Fibroblast of skin of right biceps (primary cell): ENCODE measurements around the gene GPC5.
"Not testable (repeated sequence)": the region's sequence is repeated elsewhere in the genome, so short reads cannot be mapped to it uniquely, and the experiment has no call there.

Source experiments
- DNase-seq: peaks from one replicate; pipeline ENCODE4 v3.0.0-alpha.2; 2013

The GPC5 gene

DNA sequence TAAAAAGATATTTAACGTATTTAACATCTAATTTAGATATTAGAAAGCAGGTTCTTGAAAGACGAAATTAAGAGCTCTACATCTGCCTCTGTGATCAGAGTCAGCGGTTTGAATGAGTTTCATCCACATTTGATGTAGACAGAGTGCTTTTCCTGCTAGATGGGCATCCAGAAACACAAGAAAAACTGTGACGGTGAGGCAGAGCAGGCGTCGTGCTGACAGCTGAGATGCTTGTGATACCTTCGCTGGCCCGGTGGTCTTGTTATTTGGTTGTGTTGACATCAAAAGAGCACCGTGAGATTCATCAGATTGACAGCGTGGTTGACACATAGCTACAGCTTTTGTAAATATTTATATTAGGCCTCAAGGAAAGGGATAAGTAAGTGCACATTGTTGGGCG lies 399.1 kb downstream of the GPC5 start:
- DNase-seq, result no peak

DNA sequence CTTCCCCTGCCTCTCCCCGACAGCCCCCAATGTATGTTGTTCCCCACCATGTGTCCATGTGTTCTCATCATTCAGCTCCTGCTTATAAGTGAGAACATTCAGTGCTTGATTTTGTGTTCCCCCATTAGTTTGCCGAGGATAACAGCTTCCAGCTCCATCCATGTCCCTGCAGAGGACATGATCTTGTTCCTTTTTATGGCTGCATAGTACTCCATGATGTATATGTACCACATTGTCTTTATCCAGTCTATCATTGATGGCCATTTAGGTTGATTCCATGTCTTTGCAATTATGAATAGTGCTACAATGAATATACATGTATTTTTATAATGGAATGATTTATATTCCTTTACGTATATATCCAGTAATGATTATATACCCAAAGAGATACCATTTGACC lies 399.9 kb downstream of the GPC5 start:
- not testable (repeated sequence) for DNase-seq

DNA sequence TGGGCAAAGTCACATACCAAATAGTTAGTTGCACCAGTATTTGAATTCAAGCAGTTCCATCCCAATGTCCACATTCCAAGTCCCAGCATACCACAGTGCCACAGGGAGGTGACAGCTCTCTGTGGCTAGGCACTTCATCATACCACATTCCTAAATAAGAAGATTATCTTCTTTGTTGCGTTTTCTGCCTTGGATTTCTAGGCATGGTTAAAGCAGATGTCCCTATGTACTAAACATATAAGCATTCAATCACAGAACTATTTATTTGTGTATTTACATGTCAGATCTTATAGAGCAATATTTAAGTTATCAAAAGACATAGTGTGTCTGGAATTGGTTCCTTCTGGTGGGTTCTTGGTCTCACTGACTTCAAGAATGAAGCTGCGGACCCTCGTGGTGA lies 403.4 kb downstream of the GPC5 start:
- not testable (repeated sequence) for DNase-seq

DNA sequence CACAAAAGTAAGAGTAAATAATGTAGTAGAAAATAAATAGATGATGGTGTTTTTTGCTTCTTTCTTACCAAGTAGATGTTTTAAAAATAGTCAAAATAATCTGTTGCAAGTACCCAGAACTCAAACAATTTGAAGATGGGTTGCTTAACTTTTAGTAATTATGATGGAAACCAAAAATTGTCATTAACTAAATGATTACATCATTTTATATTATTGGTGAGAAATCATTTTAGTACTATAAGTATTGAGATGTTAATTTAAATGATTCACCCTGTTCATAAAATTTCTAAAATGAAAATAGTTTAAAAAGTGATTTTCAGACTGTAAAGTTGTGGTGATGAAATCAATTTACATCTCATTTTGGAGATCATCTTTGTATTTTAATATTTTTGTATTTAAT lies 404.5 kb downstream of the GPC5 start:
- no peak for DNase-seq

DNA sequence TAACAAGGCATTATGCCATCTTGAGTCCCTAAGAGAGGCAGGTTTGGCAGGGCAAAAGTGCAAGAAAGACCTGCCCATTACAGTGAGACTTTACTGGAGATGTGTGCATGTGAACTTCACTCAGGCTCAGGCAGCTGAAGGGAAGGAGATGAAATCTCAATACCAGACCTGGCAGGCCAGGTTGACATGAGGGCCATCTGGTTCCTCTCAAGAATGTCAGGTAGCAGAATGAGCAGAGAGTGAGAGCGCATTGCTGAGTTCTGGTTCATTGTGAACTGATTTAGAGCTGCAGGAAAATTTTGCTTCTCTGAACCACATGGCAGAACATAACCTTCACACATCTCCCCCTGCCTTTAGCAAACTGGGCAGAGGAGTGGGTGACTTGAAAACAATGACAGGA lies 406.3 kb downstream of the GPC5 start:
- DNase-seq, result no peak

DNA sequence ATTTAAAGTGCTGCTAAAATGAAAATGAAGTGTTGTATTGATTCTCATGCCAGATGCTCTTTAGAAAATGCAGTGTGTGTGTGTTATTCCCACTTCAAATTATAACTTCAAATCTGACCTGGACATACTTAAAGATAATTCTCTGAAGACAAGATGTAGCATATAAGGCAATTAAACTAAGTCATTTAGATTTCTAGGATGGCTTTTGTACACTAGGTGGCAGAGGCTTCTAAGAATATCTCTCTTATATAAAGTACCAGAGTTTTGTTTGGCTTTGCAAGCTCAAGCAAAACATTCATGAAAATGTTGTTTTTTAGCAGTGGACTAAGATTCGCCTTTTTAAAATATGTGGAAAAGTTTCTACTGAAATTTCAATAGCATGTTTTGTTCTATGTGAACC lies 407.2 kb downstream of the GPC5 start:
- DNase-seq, result no peak

DNA sequence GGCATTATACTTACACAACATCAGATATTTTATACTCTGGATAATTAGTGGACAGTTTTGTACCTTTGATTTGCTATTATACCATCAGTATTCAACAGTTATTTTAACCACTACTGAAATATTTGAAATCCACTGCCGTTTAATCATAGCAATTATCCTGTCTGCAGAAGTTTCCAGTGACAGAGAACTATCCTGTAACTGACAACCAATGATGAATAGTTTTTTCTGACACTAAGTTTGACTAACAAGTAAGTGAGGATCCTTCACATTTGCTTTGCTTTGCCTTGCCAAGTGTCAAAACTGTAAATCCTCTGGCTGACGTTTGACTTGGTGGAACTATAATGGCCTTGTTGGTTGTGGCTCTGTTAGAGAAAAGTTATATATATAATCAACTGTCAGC lies 410.7 kb downstream of the GPC5 start:
- no peak for DNase-seq

DNA sequence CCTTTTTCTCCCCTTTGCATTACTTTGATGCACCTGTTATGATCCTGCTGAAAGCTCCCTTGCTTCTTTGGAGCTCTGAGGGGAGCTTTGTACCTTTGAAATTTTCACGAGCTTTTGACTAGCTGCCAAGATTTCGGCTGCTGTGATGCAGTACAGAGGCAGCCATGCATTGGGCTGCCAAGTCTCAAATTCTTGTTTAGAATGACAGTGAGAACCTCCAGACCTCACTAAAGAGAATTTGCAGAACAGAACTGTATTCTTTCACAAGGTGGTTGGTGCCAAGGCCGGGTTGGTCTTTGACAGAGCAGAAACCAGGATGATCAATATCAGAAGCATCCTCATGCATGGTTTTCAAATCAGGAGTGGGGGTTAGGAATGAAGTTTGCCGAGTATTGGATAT lies 414.8 kb downstream of the GPC5 start:
- DNase-seq, result no peak

DNA sequence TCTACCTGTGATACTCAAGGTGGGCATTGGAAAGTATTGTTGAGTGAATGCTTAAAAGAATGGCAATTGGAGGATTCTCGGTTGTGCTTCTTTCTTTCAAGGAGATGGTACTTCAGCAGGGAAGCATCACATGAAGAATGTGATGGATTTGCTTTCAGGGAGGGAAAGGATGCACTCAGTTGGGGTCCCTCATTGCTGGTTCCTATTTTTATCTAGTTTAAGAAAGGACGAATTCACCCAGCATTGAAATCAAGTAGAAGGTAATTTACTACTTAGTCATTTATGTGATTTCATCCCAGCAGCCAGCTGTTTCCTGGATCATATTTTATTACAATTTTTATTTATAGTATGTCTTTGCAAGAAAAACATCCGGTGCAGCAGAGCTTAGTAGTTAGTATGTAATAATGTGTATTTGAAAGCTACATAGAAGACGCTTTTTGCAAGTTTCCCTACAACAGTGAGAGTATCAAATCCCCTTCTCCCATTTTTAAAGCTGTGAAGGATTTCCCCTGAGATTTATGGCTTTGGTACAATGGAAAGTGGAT lies 417.9 kb downstream of the GPC5 start:
- no peak for DNase-seq

DNA sequence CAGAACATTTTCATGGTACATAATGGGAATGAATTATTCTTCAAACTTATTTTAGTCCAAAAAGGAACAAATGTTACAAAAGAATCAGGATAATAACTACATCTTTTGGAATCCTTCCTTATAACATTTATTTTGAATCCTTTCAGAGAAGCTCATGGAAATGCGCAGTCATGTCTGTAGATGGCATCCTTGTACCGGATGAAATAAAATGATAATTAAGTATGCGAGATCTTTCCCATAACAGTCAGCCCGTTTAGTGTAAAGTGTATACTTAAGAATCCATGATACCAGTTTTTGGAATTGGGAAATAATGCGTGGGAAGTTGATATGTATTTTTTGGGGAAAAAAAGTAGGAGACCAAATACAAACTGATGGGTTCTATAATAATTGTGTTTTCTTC lies 418.8 kb downstream of the GPC5 start:
- DNase-seq, result no peak

DNA sequence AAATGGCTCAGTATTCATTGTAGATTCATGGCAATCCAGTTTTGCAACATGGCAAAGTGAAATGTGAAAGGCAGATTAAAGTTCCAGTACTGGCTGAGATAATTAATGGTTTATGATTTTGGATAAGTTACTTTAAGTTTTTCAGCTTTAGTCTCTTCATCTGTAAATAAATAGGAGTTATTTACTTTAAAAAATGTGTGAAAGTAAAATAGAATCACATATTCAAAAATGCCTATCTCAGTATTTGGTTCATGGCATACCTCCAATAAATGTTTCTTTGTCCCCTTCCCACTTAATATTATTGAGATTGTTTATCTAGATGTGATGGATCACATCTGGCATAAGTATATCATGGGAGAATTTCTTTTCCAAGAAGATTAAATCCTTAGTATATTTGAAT lies 426.0 kb downstream of the GPC5 start:
- no peak for DNase-seq

DNA sequence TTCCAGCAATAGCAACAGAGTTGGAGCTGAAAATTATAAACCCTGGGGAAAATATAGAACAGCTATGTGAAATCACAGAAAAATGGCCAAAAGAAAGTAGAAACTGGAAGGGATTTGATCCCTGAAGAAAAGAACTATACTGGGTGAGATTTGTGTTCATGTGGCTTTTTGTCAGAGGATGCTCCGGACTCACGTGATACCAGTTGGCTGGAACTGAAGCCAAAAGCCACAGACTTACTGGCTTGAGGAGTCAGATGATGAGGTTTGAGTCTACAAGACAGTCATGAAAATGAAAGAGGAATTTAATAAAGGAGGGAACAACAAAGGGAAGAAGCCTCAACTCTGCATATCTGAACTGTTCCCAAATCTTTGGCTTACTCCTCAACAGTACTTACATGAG lies 427.1 kb downstream of the GPC5 start:
- DNase-seq, result no peak

DNA sequence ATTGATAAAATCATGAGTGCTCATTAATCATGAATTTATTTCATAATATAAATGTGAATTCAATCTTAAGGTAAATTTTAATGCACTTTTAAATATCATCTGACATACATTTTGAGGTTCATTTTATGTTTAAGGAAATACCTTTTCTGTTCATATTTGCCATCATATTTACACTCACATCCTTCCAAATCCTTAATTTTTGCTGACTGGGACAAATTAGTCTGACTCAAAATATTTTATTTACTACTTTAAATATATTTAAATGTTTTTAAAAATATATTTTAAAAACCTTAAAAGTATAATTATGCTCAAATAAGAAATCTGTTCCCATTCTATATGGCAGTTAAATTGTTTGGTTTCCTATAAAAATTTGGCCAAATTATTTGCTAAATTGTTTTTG lies 438.1 kb downstream of the GPC5 start:
- DNase-seq, result no peak

DNA sequence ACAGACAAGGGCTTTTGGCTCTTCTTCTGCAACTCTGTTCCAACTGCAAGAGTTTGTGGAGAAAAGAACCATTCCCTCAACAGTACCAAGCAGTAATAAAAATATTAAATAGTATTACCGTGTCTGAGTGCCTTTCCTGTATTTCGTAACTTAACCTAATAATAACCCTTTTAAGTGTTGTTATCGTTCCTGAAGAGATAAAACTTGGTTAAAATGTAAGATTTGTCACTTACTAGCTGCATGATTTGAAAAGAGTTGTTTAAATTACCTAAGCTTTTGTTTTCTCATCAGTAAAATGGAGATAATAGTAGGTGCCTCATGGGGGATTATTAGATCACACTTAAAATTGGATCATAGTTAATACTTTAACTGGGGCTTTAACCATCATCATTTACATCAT lies 447.2 kb downstream of the GPC5 start:
- DNase-seq, result no peak

DNA sequence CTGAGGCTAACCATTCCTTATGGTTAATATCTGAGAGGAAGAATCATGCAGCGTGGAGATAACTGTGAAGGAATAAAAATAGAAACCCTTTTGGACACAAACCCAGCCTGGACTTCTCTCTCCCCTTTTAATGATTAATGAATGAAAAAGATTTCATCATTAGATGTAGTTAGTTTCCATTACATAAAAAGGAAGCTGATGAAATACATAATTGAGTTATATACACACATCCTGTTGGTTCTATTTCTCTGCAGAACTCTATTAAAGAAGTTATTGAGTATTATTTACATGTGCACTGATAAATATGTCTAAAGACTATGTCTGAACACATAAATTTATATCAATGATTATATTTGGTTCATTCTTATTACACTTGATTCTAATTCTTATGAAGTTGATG lies 465.3 kb downstream of the GPC5 start:
- no peak for DNase-seq

DNA sequence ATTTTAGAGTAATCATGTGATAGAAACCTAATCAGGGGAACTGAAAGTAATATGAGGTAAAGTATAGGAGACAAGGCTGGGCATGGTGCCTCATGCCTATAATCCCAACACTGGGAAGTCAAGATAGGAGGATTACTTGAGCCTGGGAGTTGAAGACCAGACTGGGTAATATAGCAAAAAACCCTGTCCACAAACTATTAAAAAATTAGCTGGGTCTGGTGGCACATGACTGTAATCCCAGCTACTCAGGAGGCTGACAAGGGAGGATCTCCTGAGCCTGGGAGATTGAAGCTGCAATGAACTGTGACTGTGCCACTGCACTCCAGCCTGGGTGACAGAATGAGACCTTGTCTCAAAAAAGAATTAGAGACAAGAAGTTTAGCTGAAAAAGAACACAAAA lies 469.9 kb downstream of the GPC5 start:
- no peak for DNase-seq

DNA sequence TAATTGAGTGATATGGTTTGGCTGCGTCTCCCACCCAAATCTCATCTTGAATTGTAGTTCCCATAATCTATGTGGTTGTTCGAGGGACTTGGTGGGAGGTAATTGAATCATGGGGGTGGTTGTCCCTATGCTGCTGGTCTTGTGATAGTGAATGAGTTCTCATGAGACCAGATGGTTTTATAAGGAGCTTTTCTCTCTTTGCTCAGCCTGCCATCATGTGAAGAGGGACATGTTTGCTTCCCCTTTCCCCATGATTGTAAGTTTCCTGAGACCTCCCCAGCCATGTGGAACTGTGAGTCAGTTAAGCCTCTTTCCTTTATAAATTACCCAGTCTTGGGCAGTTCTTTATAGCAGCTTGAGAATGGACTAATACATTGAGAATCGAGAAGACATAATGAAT lies 480.1 kb downstream of the GPC5 start:
- no peak for DNase-seq

DNA sequence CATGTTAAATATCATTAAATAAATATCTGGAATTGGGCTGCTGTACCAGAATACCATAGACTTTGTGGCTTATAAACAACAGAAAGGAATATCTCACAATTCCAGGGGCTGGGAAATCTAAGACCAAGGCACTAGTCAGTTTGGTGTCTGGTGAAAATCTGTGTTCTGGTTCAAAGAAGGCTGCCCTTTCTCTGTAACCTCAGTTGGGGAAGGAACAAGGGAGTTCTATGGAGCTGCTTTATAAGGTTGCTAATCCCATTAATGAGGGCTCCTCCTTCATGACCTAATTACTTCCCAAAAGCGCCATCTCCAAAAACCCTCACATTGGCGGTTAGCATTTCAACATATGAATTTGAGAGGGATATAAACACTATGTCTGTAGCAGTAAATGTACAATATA lies 480.9 kb downstream of the GPC5 start:
- no peak for DNase-seq

DNA sequence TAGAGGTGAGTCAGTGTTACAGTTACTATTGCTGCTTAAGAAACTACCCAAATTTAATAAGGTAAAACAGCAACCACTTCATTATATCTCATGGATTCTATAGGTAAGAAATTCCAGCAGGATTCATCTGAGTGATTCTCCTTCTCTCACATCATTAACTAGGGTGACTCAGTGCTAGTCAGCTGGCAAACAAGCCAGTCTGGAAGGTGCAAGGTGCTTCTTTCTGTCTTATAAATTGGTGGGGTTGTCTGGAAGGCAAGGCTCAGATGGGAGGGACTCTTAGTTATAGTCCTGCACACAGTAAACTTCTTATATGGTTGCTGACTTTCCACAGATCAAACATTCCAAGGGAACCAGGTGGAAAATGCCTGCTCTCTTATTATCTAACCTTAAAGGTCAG lies 484.5 kb downstream of the GPC5 start:
- DNase-seq, result no peak

DNA sequence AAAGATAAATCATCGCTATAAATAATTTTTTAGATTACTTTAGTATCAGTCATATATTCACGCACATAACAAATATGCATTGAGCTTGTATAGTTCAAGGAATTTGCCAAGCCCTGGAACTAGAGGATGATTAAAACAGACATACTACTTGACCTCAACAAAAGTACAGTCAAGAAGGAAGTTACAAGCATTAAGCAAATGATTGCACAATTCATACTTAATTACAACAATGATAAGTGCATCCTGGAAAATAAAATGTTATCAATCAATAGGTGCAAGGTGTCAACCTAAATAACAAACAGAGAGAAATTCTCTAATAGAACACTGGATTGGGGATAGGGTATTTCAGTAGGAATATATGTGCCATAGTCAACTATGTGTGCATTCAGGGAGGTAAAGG lies 491.2 kb downstream of the GPC5 start:
- peak; percentile 28 for DNase-seq

DNA sequence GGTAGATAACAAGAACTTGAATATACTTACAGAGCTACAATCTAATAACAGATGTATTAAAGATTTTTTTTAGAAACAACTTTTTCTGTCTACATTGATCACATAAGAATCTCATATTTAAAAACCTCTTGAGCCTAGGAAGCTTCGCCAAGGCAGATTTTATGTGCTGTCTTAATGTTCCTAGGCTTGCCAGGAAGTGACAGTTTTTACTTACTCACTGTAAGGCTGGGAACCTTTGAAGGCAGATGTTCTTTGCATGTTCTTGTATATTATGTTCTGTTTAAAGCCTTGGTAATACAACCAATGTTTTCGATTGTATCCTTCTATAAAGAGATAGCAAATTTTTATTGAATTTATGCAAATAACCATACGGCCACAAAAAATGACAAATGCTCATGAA lies 492.7 kb downstream of the GPC5 start:
- DNase-seq, result no peak

DNA sequence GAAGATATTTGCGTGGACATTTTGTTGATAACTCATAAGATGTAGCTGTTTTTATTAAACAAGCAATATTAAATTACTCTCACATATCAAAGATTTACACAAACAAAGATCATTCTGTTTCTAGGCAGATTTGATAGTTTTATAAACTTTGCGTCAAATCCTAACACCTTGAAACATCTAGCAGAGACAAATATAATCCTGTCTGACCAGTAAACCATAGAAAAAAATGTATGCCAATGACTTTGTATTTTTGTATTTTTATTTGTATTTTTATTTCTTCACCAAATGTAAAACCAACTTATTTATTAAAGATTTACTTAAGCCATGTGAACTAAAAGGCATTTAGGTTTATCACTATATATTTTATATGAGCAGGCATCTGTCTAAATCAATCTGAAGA lies 494.6 kb downstream of the GPC5 start:
- DNase-seq, result no peak

DNA sequence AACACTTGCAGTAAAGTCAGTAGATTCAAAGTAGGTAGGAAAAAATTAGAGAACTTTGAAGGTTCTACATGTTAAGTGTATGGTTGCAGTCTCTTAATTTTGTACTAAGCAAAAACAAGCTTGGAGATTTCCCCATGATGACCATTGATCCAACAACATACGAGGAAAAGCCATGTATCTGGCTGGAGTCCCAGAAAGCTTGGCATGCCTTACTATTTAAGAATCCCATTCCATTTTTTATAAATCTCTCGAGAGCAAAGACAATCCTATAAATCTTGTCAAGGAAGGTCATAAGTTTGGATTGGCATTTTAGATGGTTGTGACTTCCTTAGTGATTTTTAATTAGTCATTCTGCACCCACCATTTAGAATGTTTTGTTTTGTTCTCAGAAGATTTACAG lies 495.9 kb downstream of the GPC5 start:
- peak; percentile 20 for DNase-seq

DNA sequence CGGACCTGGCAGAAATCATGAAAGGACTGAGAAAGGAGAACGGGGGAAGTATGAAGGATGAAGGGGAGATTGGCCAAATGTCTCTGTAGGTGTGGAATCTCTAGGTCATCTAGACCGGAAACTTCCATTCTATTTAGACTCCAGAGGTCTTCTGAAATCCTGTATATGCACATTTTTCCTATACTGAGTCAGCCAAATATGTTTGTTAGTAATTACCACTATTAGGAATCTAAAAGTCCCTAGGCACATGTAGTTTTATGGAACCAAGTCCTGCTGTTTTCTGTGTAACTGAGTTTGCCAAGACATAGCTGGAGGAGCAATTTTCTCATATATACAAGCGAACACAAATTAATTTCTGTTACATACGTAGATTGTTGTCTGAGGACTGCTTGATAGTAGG lies 498.1 kb downstream of the GPC5 start:
- DNase-seq, result peak; percentile 11

DNA sequence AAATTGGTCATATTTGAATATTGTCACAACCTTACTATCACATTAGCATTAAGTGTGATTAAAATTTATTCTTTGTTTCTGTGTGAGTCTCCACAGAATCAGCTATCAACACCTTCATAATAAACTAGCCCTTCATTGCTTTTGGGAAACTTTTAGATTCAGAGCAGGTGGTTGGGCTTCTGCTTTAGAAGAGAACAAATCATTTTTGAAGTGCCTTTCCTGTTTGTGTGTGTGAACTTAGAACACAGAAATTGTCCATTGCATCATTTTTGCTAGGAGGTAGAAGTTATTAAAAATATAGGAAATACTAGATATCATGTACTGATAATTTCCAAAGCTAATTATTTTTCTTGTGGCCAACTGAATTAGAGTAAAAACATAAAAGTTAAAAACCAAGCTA lies 500.6 kb downstream of the GPC5 start:
- not testable (repeated sequence) for DNase-seq

DNA sequence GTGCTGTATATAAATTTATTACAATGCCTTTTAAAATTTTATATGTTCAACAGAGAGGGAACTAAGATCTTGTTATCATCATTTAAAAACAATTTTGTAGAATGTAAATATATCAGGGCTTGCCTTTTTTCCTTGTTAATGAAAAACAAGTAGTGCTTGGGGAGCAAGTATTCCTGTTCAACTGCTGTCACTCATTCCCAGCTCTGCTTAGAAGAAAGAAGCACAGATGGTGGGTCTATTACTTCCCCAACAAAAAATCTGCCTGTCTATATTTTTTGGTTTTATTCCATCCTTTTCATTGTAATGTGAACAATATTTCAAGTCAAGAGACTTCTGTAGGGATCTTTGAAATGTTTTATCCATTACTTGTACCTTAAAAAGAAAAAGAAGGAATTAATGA lies 503.9 kb downstream of the GPC5 start:
- no peak for DNase-seq
